Stomach smooth muscle (tissue), 2 donors: ENCODE measurements around the gene AGAP9.
"Not testable (repeated sequence)": the region's sequence is repeated elsewhere in the genome, so short reads cannot be mapped to it uniquely, and the experiment has no call there.

Experiments
- H3K27ac ChIP-seq: one replicate; pipeline ENCODE4 v1.7.0; 2013; ENCODE audit warnings: mild to moderate bottlenecking, low read length, inconsistent platforms
- H3K27me3 ChIP-seq, 2 donors: one replicate each; pipeline ENCODE4 v1.7.0; 2013; ENCODE audit warnings: low read length in 2 of 2; ENCODE audit not compliant: insufficient read depth in 2 of 2, control insufficient read depth in 1 of 2
- H3K36me3 ChIP-seq, 2 donors: one replicate each; pipeline ENCODE4 v1.7.0; 2013; ENCODE audit warnings: low read length in 2 of 2; ENCODE audit not compliant: control insufficient read depth in 2 of 2, insufficient read depth in 2 of 2
- H3K4me1 ChIP-seq: one replicate; pipeline ENCODE4 v1.7.0; 2013; ENCODE audit warnings: low read length; ENCODE audit not compliant: control insufficient read depth, insufficient read depth
- H3K4me3 ChIP-seq, 2 donors: one replicate each; pipeline ENCODE4 v1.7.0; 2013; ENCODE audit warnings: low read length in 2 of 2
- H3K9ac ChIP-seq, 2 donors: one replicate each; pipeline ENCODE4 v1.7.0; 2013; ENCODE audit warnings: low read length in 2 of 2, mild to moderate bottlenecking in 1 of 2
- H3K9me3 ChIP-seq, 2 donors: one replicate each; pipeline ENCODE4 v1.7.0; 2013; ENCODE audit warnings: low read length in 2 of 2; ENCODE audit not compliant: control insufficient read depth in 2 of 2
- donor health status: healthy.
- donor health status: Pancreatic carcinoma.

The AGAP9 gene

DNA sequence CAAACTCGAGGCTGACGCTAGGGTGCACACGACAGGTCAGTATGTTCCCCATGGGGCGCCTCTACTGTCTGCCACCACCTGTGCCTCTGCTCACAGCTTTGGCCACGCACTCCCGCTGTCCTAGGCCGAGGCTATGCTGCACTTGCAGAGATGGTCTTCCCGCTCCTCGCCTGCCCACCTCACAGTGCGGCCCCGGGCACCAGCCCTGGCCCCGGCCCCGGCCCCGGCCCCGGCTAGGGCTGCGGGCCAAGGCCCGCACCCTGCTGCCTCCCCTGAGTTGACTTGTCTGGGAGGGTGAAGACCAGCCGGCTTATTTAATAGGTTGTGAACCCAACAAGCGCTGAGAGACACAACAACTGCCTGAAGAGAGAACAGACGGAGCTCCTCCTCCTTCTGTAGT lies at the start of gene AGAP9:
TSS of gene AGAP9 (minus strand) at position 164 of the 400 bp plus-strand sequence. CDS start at position 52, 112 bp downstream.
- H3K27ac ChIP-seq, H3K9me3 ChIP-seq, H3K4me3 ChIP-seq, H3K27me3 ChIP-seq, H3K4me1 ChIP-seq, H3K9ac ChIP-seq, H3K36me3 ChIP-seq: not testable (repeated sequence)

- not testable (repeated sequence) for H3K4me1 ChIP-seq, H3K27me3 ChIP-seq, H3K9me3 ChIP-seq, H3K4me3 ChIP-seq, H3K27ac ChIP-seq, H3K36me3 ChIP-seq, H3K9ac ChIP-seq
Observed at GRCh38 chr10:47571138-47571912, 47.9 kb upstream of the AGAP9 start.

GRCh38 chr10:47566757-47567156 lies 43.3 kb upstream of the AGAP9 start:
- not testable (repeated sequence) for H3K4me1 ChIP-seq, H3K27me3 ChIP-seq, H3K9me3 ChIP-seq, H3K36me3 ChIP-seq, H3K4me3 ChIP-seq, H3K9ac ChIP-seq, H3K27ac ChIP-seq

DNA sequence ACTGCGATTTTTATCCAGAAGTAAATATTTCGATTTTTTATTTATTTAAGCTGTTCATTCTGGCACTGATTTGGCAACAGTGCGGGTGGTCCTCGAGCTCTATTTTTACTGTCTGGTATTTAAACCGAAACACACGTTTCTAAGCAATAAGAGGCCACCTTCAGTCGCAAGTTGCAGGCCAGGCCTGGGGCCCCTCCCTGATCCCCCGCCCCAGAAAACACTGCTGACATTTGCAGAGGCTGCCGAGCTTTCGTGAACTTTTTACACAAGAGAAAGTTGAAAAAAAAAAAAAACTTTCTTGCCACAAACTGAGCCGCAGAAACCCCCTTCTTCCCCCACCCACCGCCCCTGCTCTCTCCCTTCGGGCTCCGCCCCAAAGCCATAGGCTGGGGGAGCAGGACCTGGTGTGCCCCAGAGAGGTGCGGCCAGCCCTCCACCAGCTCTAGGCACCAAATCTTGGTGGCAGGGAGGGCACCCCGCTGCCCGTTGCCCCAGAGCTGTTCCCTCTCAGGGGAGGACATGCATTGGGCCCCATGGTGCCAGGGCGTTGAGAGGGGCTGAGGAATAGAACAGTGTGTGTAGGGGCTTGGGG lies 42.8 kb upstream of the AGAP9 start:
- H3K9me3 ChIP-seq, H3K36me3 ChIP-seq, H3K9ac ChIP-seq, H3K4me1 ChIP-seq, H3K27ac ChIP-seq, H3K27me3 ChIP-seq, H3K4me3 ChIP-seq: not testable (repeated sequence)

GRCh38 chr10:47565517-47565920 lies 42.1 kb upstream of the AGAP9 start:
- not testable (repeated sequence) for H3K4me1 ChIP-seq, H3K27ac ChIP-seq, H3K27me3 ChIP-seq, H3K9ac ChIP-seq, H3K4me3 ChIP-seq, H3K36me3 ChIP-seq, H3K9me3 ChIP-seq

- H3K4me3 ChIP-seq, H3K27me3 ChIP-seq, H3K4me1 ChIP-seq, H3K9me3 ChIP-seq, H3K27ac ChIP-seq, H3K36me3 ChIP-seq, H3K9ac ChIP-seq: not testable (repeated sequence)
Observed at GRCh38 chr10:47564953-47565352, 41.5 kb upstream of the AGAP9 start.

DNA sequence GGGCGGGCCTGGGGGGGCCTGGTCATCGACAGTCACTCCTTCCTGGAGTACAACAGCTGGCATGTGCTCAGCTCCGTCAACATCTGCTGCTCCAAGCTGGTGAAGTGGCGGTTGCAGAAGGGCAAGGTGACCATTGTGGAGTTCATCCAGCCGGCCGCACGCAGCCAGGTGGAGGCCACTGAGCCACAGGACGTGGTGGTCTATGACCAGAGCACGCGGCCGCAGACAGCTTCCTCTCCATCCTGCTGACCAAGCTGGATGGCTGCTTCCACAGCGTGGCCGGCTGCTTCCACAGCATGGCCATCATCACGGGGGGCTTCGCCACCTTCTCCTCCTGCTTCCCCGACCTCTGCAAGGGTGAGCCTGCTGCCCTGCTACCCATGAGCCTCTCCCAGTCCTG lies 40.9 kb upstream of the AGAP9 start:
- not testable (repeated sequence) for H3K36me3 ChIP-seq, H3K27me3 ChIP-seq, H3K4me3 ChIP-seq, H3K9me3 ChIP-seq, H3K27ac ChIP-seq, H3K9ac ChIP-seq, H3K4me1 ChIP-seq

- not testable (repeated sequence) for H3K27me3 ChIP-seq, H3K27ac ChIP-seq, H3K4me3 ChIP-seq, H3K9ac ChIP-seq, H3K36me3 ChIP-seq, H3K4me1 ChIP-seq, H3K9me3 ChIP-seq
Observed at GRCh38 chr10:47560452-47560851, 37.0 kb upstream of the AGAP9 start.

GRCh38 chr10:47559718-47560308 lies 36.4 kb upstream of the AGAP9 start:
- not testable (repeated sequence) for H3K9ac ChIP-seq, H3K9me3 ChIP-seq, H3K4me3 ChIP-seq, H3K36me3 ChIP-seq, H3K27me3 ChIP-seq, H3K4me1 ChIP-seq, H3K27ac ChIP-seq

DNA sequence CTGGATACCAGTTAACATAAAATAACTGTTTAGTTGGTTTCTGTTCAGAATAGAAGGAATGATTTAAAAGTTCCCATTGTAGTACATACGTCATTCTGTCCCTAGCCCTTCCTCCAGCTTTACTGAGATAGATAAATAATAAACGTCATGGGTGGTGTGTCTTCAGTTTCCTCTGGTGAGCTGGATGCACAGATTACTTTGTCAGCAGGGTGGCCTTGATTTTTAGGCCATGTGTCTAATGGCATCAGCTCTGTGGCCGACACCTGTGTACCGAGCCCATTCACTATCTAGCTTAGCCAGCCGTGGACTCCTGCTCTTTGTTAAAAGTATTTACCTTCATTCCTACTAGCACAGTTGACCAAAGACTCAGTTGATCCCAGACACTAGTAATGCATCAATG lies 34.7 kb upstream of the AGAP9 start:
- H3K9ac ChIP-seq, H3K36me3 ChIP-seq, H3K4me1 ChIP-seq, H3K27ac ChIP-seq, H3K9me3 ChIP-seq, H3K27me3 ChIP-seq, H3K4me3 ChIP-seq: not testable (repeated sequence)

- not testable (repeated sequence) for H3K9me3 ChIP-seq, H3K4me1 ChIP-seq, H3K27ac ChIP-seq, H3K9ac ChIP-seq, H3K27me3 ChIP-seq, H3K36me3 ChIP-seq, H3K4me3 ChIP-seq
Observed at GRCh38 chr10:47557616-47558015, 34.2 kb upstream of the AGAP9 start.
